ENCODE measurements around the gene ST6GALNAC2. TPM values are rescaled to one million over a fixed set of nuclear protein-coding genes. Genes with fewer than 3 reads are reported as not detected.
A peak's percentile ranks its signal among the peaks of the same experiment; 100 is the strongest.
"Not testable (repeated sequence)": the region's sequence is repeated elsewhere in the genome, so short reads cannot be mapped to it uniquely, and the experiment has no call there.

Gene ST6GALNAC2
- total RNA-seq, 4 donors from 2014 or later, result 15.2 to 39.9 (median 29.5) TPM

- Histone ChIP-seq H3K4me3 (no peak overlapping the region), H3K4me1 (peaks cover 0 to 24% (median 6%) of the 10 kb centered on the region in 3 donors)
- WGBS, 2 donors, result 80% methylated on average over 1 of the region's 4 CpGs; no CpG with 5 or more reads in 1 of the 2 donors
These were observed 26.1 kb upstream of the ST6GALNAC2 start for GRCh38 chr17:76611758-76612157.

GRCh38 chr17:76611080-76611749, 25.6 kb upstream of the ST6GALNAC2 start:
- 63% methylated on average over 13 of the region's 13 CpGs for WGBS, 2 donors
- H3K36me3 ChIP-seq; H3K27ac ChIP-seq; DNase-seq; H3K4me3 ChIP-seq; intact Hi-C loops (cut with DNase I); H3K9me3 ChIP-seq; H3K27me3 ChIP-seq: not testable (repeated sequence)
- H3K4me1 ChIP-seq, result peaks cover 0 to 24% (median 6%) of the 10 kb centered on the region in 3 donors

More at GRCh38 chr17:76611758-76612157, 26.1 kb upstream of the ST6GALNAC2 start:
- no peak for DNase-seq
- no peaks in the 10 kb centered on the region for H3K9me3 ChIP-seq
- intact Hi-C loops (cut with DNase I), result no loop called here
- H3K27ac ChIP-seq, result no peak overlapping the region
- no peak for TF ChIP-seq POLR2A (IDR thresholded peaks at IDR 0.05)
- no peak for TF ChIP-seq CTCF (IDR thresholded peaks at IDR 0.05)
- no peaks in the 10 kb centered on the region for H3K36me3 ChIP-seq
- no peaks in the 10 kb centered on the region for H3K27me3 ChIP-seq

GRCh38 chr17:76606685-76607084, 21.0 kb upstream of the ST6GALNAC2 start:
- H3K4me1 ChIP-seq, result not testable (repeated sequence)
- WGBS, 2 donors, result 65 to 82% methylated on average over 1 of the region's 1 CpG

GRCh38 chr17:76601065-76601464, 15.4 kb upstream of the ST6GALNAC2 start:
- Histone ChIP-seq H3K36me3 (no peaks in the 10 kb centered on the region), H3K27ac (peak overlapping the region in 1 of 4 donors; percentile 29), H3K4me1 (peaks cover 22 to 61% (median 32%) of the 10 kb centered on the region in 3 donors), H3K4me3 (no peak overlapping the region), H3K9me3 (no peaks in the 10 kb centered on the region), H3K27me3 (peaks cover 0 to 6% (median 0%) of the 10 kb centered on the region in 4 donors)
- DNase-seq, result no peak
- WGBS, 2 donors, result 68 to 77% methylated on average over 8 of the region's 8 CpGs
- intact Hi-C loops (cut with DNase I), result no loop called here
- TF ChIP-seq POLR2A (IDR thresholded peaks at IDR 0.05), result no peak
- no peak for TF ChIP-seq CTCF (IDR thresholded peaks at IDR 0.05)

More at GRCh38 chr17:76606685-76607084, 21.0 kb upstream of the ST6GALNAC2 start:
- H3K27ac ChIP-seq; H3K36me3 ChIP-seq; H3K9me3 ChIP-seq; DNase-seq; H3K27me3 ChIP-seq; H3K4me3 ChIP-seq; intact Hi-C loops (cut with DNase I): not testable (repeated sequence)

GRCh38 chr17:76599694-76600460, 14.2 kb upstream of the ST6GALNAC2 start:
- intact Hi-C loops (cut with DNase I), result no loop called here
- 25 to 35% methylated on average over 16 to 17 of the region's 17 CpGs for WGBS, 2 donors
- peaks cover 0 to 6% (median 0%) of the 10 kb centered on the region in 4 donors for H3K27me3 ChIP-seq
- peak overlapping the region in 3 of 4 donors; percentile 38 to 54 (median 53) for H3K27ac ChIP-seq
- H3K36me3 ChIP-seq, result no peaks in the 10 kb centered on the region
- no peak for DNase-seq
- no peaks in the 10 kb centered on the region for H3K9me3 ChIP-seq
- TF ChIP-seq POLR2A (IDR thresholded peaks at IDR 0.05) (no peak), CTCF (IDR thresholded peaks at IDR 0.05) (no peak)
- H3K4me1 ChIP-seq, result peaks cover 22 to 61% (median 32%) of the 10 kb centered on the region in 3 donors
- H3K4me3 ChIP-seq, result no peak overlapping the region

GRCh38 chr17:76598004-76598439, 12.4 kb upstream of the ST6GALNAC2 start:
- Histone ChIP-seq H3K4me3 (no peak overlapping the region), H3K27ac (peak overlapping the region; percentile 9 to 74 (median 54)), H3K27me3 (peaks cover 0 to 6% (median 0%) of the 10 kb centered on the region in 4 donors), H3K4me1 (peaks cover 22 to 70% (median 32%) of the 10 kb centered on the region in 3 donors), H3K36me3 (no peaks in the 10 kb centered on the region), H3K9me3 (no peaks in the 10 kb centered on the region)
- DNase-seq, result no peak
- WGBS, 2 donors, result 22% methylated on average over 2 of the region's 2 CpGs
- intact Hi-C loops (cut with DNase I), result no loop called here
- TF ChIP-seq CTCF (IDR thresholded peaks at IDR 0.05) (no peak), POLR2A (IDR thresholded peaks at IDR 0.05) (no peak)
